T-helper 2 cell treated with Interferon-gamma antibody and Interleukin-4, amounts not matched to agents 100 ng/mL and 5 ng/mL, for 36 hours (primary cell): ENCODE results near the gene GMCL1. TPM values are rescaled to one million over a fixed set of nuclear protein-coding genes. Genes with fewer than 3 reads are reported as not detected.

Source experiments
- intact Hi-C: fragments of 100-400 bp; cut with micrococcal nuclease; formaldehyde crosslinking; loops from one replicate; pipeline ENCODE4 v1.15.1; 2023
- total RNA-seq: library from RNA; stranded (reverse); gene quantifications from 2 replicates; pipeline ENCODE4 v1.2.3, GENCODE V29; 2022

The GMCL1 gene
- total RNA-seq, 1 donor from 2014 or later, result 32.4 TPM

- intact Hi-C loops, result no loop called here
Measured at GRCh38 chr2:69805887-69806286, 23.6 kb upstream of the GMCL1 start.

DNA sequence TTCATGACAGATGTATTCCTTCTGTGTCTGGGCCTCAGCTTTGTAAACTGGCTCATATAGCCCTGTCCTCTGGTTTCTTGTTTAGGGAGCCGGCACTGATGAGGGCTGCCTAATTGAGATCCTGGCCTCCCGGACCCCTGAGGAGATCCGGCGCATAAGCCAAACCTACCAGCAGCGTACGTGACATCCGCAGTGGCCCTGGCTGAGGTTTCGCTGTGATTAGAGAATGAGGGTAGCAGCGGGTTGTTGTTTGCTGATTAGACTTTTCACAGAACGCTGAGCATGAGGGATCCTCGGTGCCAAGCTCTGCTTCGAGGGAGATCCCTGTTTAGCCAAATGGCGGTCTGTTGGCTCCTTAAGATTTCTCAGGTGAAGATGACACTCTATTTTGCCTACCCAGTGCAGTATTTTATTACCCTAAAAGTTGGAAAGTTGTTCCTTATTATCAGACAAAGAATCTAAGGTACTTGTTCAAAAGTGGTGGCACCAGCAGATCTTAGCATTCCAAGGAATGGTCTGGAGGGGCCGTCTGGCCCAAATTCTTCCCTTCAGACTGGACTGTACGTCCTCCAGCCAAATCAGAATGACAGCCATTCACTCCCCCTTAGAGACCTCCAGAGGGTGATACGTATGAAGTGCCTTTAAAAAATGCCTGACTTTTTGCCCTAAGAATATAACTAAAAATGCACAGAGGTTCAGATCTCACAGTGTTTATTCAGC lies 21.5 kb upstream of the GMCL1 start:
- intact Hi-C loops, result no loop called here

DNA sequence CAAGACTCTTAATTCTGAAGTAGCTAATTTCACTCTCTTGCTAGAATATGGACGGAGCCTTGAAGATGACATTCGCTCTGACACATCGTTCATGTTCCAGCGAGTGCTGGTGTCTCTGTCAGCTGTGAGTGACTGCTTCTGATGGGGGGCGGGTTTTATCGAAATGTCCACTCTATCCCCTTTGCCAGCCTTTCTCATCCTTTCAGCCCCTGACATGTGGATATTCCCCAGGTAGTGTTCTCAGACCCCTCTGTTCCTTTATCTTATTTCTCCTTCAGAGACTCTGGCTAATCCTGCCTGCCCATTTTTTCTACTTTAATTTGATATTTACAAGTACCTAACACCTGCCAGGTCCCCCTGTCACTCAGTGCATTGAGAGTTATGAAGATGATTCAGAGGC lies 18.9 kb upstream of the GMCL1 start:
- intact Hi-C loops, result no loop called here

- intact Hi-C loops, result no loop called here
Measured at GRCh38 chr2:69811018-69811417, 18.4 kb upstream of the GMCL1 start.

- intact Hi-C loops, result no loop called here
Measured at GRCh38 chr2:69811591-69811990, 17.9 kb upstream of the GMCL1 start.

- intact Hi-C loops, result loop anchor here (2.0 kb wide), 1 partner anchor 41 kb away; no protein-coding TSS in a partner anchor
Measured at GRCh38 chr2:69815717-69816116, 13.7 kb upstream of the GMCL1 start.

GRCh38 chr2:69816923-69817542 lies 12.4 kb upstream of the GMCL1 start:
- intact Hi-C loops, result loop anchor here (1.0 to 2.0 kb wide), 4 partner anchors 12 to 93 kb away; partner anchors contain the start of gene GMCL1

- intact Hi-C loops, result loop anchor here (1.0 to 2.0 kb wide), 4 partner anchors 11 to 94 kb away; partner anchors contain the start of gene GMCL1
Measured at GRCh38 chr2:69817729-69818501, 11.5 kb upstream of the GMCL1 start.

DNA sequence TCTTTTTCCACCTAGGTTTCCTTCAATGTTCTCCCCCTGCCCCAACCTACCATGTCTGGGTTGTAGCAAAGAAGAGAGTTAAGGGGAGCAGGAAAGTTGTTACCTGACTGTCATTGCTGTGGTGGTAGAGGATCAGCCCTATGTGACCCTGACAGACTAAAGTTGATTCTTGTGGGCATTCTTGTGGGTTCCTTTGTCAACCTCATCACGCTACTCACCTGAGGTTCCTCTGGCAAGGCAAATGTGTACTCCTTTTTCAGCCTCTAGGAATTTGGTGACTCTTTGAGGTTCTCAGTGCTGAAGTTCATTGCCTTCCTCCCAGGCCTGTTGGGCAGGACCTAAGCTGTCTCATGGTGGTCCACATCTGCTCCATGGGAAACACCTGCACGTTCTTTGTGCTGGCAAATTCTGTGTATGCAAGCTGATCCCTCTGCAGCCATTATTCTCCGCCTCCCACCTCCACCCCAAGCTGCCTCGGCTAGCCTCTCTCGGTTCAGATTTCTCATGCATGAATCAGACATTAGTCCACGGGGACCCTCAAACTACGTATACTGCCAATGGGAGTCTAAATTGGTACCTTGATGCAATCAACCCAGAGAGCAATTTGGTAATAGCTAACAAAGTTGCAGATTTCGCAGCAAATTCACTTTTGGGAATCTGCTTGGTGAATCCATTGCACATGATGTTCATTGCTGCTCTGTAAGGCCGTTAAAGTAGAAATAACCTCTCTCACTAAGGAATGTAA lies 1.5 kb upstream of the GMCL1 start:
- intact Hi-C loops, result loop anchor here (2.0 to 5.0 kb wide), 4 partner anchors 53 to 464 kb away; partner anchors contain the start of genes AAK1 and SNRPG

- intact Hi-C loops, result loop anchor here (1.0 to 5.0 kb wide), 6 partner anchors 12 to 463 kb away; partner anchors contain the start of genes AAK1 and SNRPG
Measured at GRCh38 chr2:69828938-69829255, 563 bp upstream of the GMCL1 start.

DNA sequence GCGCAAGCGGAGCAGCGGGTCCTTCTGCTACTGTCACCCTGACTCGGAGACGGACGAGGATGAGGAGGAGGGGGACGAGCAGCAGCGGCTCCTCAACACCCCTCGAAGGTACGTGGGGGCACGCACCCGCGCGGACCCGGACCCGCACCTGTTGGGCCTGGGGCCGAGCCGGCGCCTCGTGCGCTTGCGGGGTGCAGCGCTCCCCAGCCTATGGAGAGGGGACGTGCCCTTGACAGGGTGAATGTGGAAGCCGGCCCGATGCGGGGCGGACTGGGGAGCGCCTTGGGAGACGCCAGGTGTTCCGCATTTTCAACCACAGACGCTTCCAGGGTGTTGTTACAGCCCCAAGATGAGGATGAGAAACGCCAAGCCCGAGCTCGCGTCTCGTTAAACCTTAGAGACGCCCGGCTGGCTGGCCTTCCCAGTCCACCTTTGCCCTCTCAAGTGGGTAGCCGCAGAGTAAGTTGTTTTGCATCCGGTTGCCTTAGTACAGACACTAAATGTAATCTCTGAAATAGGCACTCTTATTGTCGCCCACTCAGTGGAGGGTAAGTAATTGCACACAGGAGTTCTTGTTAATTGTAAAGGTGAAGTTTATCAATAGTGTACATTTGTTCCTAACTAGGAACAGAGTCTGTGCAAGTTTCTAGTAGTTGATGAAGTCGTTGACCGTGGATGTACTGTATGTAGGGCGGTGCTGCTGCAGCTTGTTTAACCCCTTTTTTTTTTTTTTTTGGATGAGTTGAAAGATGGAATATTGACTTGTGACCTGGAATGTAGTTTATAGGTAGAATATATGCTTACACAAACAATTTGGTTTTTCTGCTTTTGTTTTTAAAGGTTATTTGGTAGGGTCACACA lies 815 bp downstream of the GMCL1 start:
- intact Hi-C loops, result loop anchor here (2.0 to 5.0 kb wide), 3 partner anchors 242 to 419 kb away; partner anchors contain the start of genes C2orf42 and TIA1

GRCh38 chr2:69830906-69831241 lies 1.4 kb downstream of the GMCL1 start:
- intact Hi-C loops, result loop anchor here (2.0 to 5.0 kb wide), 3 partner anchors 241 to 418 kb away; partner anchors contain the start of genes C2orf42 and TIA1

GRCh38 chr2:69831354-69831905 lies 2.0 kb downstream of the GMCL1 start:
- intact Hi-C loops, result loop anchor here (2.0 to 5.0 kb wide), 3 partner anchors 241 to 417 kb away; partner anchors contain the start of genes C2orf42 and TIA1

DNA sequence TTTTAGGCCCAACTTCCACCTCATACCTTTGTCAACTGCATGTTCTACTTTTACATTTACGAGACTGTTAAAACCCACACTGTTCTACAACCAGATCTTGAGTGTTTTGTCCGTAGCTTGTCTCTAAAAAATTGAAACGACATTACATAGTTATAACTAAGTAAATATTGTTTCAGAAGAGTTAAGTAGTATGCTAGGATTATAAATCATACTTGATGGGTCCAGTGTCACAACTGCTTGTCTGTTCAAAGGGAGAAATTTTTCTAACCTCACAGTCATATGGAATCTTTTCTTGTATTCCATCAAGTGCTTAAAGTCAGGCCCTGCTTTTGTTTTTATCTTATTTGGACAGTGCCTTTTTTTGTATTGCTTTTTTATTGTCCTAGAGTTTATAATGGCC lies 4.3 kb downstream of the GMCL1 start:
- intact Hi-C loops, result loop anchor here (5.0 kb wide), 1 partner anchor 239 kb away; no protein-coding TSS in a partner anchor

DNA sequence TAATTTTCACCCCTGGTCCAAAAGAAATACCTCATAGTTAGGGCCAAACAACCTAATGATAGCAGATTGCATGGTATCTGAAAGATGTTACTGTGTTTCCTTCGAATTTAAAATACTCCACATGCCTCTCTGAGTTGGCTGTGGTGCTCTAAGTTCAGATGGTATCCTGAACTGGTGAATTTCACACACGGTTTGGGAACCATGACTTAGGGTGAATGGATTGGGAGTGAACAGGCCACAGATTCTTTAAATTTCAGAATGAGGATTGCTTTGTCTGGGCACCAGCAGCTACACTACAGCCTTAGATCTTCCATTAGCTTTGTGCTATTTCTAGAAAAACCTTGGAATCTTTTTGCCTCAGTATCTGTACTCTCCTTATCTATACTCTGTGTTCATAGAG lies 6.2 kb downstream of the GMCL1 start:
- intact Hi-C loops, result no loop called here

- intact Hi-C loops, result no loop called here
Measured at GRCh38 chr2:69836316-69836715, 6.9 kb downstream of the GMCL1 start.

- intact Hi-C loops, result no loop called here
Measured at GRCh38 chr2:69837533-69837932, 8.1 kb downstream of the GMCL1 start.

- intact Hi-C loops, result no loop called here
Measured at GRCh38 chr2:69843993-69844392, 14.5 kb downstream of the GMCL1 start.

- intact Hi-C loops, result no loop called here
Measured at GRCh38 chr2:69844560-69844959, 15.1 kb downstream of the GMCL1 start.
